MM.1S (cell line): Measurements from ENCODE around the gene PIP.
"Not testable (repeated sequence)": the region's sequence is repeated elsewhere in the genome, so short reads cannot be mapped to it uniquely, and the experiment has no call there.

ENCODE experiments used
- DNase-seq: peaks from one replicate; pipeline ENCODE4 v3.0.0-alpha.2; 2015
- H2AFZ ChIP-seq: fragments of 300-600 bp; sonication (generic); 2 replicates; pipeline ENCODE4 v1.6.0; 2016; ENCODE audit warnings: antibody characterized with exemption, low read length
- H3F3A ChIP-seq: fragments of 300-600 bp; sonication (generic); 2 replicates; pipeline ENCODE4 v1.6.1; 2016; ENCODE audit warnings: mild to moderate bottlenecking, antibody characterized with exemption, low read length, moderate library complexity, mixed read lengths; ENCODE audit not compliant: insufficient read depth
- H3K27ac ChIP-seq: fragments of 300-600 bp; sonication (generic); 2 replicates; pipeline ENCODE4 v1.5.1; 2016; ENCODE audit warnings: mild to moderate bottlenecking, low read length
- H3K27me3 ChIP-seq: fragments of 300-600 bp; sonication (generic); replicated peaks from 2 replicates; pipeline ENCODE4 v1.6.0; 2016; ENCODE audit warnings: low read length; ENCODE audit not compliant: insufficient read depth
- H3K36me3 ChIP-seq: fragments of 300-600 bp; sonication (generic); replicated peaks from 2 replicates; pipeline ENCODE4 v1.6.1; 2016; ENCODE audit warnings: mild to moderate bottlenecking, low read length, mixed read lengths; ENCODE audit not compliant: insufficient read depth
- H3K4me1 ChIP-seq: fragments of 300-600 bp; sonication (generic); 2 replicates; pipeline ENCODE4 v1.6.1; 2016; ENCODE audit warnings: low read length, mixed read lengths
- H3K4me2 ChIP-seq: fragments of 300-600 bp; sonication (generic); 2 replicates; pipeline ENCODE4 v1.6.0; 2016; ENCODE audit warnings: low read depth, low read length
- H3K4me3 ChIP-seq: fragments of 300-600 bp; sonication (generic); 2 replicates; pipeline ENCODE4 v1.5.1; 2016; ENCODE audit warnings: low read length, mixed read lengths
- H3K79me2 ChIP-seq: fragments of 300-600 bp; sonication (generic); 2 replicates; pipeline ENCODE4 v1.6.1; 2016; ENCODE audit warnings: mixed run types, low read length, mixed read lengths
- H3K9ac ChIP-seq: fragments of 300-600 bp; sonication (generic); 2 replicates; pipeline ENCODE4 v1.6.1; 2016; ENCODE audit warnings: low read length, mixed read lengths
- H3K9me2 ChIP-seq: fragments of 300-600 bp; sonication (generic); replicated peaks from 2 replicates; pipeline ENCODE4 v1.6.1; 2016; ENCODE audit warnings: mild to moderate bottlenecking, low read length, mixed read lengths; ENCODE audit not compliant: insufficient read depth
- H3K9me3 ChIP-seq: fragments of 300-600 bp; sonication (generic); replicated peaks from 2 replicates; pipeline ENCODE4 v1.6.1; 2016; ENCODE audit warnings: mild to moderate bottlenecking, low read length, mixed read lengths; ENCODE audit not compliant: insufficient read depth
- H4K20me1 ChIP-seq: fragments of 300-600 bp; sonication (generic); 2 replicates; pipeline ENCODE4 v1.6.1; 2016; ENCODE audit warnings: mild to moderate bottlenecking, low read length, moderate library complexity, mixed read lengths; ENCODE audit not compliant: insufficient read depth
- EZH2 ChIP-seq: fragments of 300-600 bp; sonication (generic); optimal IDR thresholded peaks from 2 replicates; pipeline ENCODE3; 2017; ENCODE audit warnings: low read depth, mild to moderate bottlenecking, antibody characterized with exemption, low read length, mixed read lengths
- EZH2phosphoT487 ChIP-seq: fragments of 300-600 bp; sonication (generic); IDR thresholded peaks from 2 replicates; pipeline ENCODE4 v1.6.1; 2018; ENCODE audit warnings: antibody characterized with exemption, low read length
- TF ChIP-seq, protein P1 (sequence below): fragments of 300-600 bp; sonication (generic); IDR thresholded peaks from 2 replicates; pipeline ENCODE4 v1.5.1; 2016; ENCODE audit warnings: antibody characterized with exemption, low read length, mixed read lengths

The PIP gene

DNA sequence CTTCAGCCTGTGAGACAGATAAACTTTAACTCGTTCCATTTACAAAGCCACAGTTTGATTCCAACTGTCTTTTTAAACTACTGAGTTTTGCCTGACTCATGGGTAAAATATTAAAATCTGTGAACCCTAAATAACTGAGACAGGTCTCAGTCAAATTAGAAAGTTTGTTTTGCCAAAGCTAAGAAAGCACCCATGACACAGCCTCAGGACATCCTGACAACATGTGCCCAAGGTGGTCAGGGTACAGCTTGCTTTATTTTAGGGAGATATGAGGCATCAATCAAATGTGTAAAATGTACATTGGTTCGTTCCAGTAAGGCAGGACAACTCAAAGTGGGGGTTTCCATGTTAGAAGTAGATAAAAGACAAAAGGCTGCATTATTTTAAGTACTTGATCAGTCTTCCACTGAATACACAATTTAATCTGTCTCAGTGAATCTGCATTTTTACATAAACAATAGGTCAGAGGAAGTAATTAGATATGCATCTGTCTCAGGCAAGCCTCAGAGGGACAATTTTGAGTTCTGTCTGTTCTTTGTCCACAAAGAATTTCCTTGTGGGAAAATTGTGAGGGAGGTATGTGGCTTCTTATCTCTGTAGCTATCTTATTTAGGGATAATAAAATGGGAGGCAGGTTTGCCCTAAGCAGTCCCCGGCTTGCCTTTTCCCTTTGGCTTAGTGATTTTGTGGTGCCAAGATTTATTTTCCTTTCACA is 11.0 kb upstream of the PIP start:
- no peak overlapping the region for H3K9ac ChIP-seq
- no peaks in the 10 kb centered on the region for H4K20me1 ChIP-seq
- no peaks in the 10 kb centered on the region for H3K9me3 ChIP-seq
- no peak overlapping the region for H3K27ac ChIP-seq
- H3F3A ChIP-seq: no peaks in the 10 kb centered on the region
- no peaks in the 10 kb centered on the region for H3K36me3 ChIP-seq
- no peak overlapping the region for H3K4me2 ChIP-seq
- no peak for TF ChIP-seq EZH2
- no peak for TF ChIP-seq EZH2phosphoT487
- TF ChIP-seq, protein P1, sequence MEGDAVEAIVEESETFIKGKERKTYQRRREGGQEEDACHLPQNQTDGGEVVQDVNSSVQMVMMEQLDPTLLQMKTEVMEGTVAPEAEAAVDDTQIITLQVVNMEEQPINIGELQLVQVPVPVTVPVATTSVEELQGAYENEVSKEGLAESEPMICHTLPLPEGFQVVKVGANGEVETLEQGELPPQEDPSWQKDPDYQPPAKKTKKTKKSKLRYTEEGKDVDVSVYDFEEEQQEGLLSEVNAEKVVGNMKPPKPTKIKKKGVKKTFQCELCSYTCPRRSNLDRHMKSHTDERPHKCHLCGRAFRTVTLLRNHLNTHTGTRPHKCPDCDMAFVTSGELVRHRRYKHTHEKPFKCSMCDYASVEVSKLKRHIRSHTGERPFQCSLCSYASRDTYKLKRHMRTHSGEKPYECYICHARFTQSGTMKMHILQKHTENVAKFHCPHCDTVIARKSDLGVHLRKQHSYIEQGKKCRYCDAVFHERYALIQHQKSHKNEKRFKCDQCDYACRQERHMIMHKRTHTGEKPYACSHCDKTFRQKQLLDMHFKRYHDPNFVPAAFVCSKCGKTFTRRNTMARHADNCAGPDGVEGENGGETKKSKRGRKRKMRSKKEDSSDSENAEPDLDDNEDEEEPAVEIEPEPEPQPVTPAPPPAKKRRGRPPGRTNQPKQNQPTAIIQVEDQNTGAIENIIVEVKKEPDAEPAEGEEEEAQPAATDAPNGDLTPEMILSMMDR: no peak
- no peaks in the 10 kb centered on the region for H3K9me2 ChIP-seq
- no peaks in the 10 kb centered on the region for H3K79me2 ChIP-seq
- no peaks in the 10 kb centered on the region for H3K27me3 ChIP-seq
- no peaks in the 10 kb centered on the region for H3K4me1 ChIP-seq
- DNase-seq: no peak
- H3K4me3 ChIP-seq: no peak overlapping the region
- H2AFZ ChIP-seq: no peak overlapping the region

DNA sequence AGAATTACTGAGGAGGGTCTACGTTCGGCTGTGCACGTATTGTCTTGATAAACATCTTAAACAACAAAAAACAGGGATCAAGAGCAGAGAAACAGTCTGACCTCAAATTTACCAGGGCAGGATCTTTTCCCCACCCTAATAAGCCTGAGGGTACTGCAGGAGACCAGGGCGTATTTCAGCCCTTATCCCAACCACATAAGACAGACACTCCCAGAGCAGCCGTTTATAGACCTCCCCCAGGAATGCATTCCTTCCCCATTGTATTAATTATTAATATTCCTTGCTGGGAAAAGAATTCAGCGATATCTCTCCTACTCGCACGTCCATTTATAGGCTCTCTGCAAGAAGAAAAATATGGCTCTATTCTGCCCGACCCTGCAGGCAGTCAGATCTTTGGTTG is 8.6 kb upstream of the PIP start:
- H2AFZ ChIP-seq, H3K4me3 ChIP-seq, H3K79me2 ChIP-seq, H4K20me1 ChIP-seq, H3K9me3 ChIP-seq, H3K36me3 ChIP-seq, H3K9ac ChIP-seq, H3K27ac ChIP-seq, DNase-seq, H3K4me2 ChIP-seq, H3K27me3 ChIP-seq, H3K9me2 ChIP-seq, H3K4me1 ChIP-seq, H3F3A ChIP-seq: not testable (repeated sequence)

DNA sequence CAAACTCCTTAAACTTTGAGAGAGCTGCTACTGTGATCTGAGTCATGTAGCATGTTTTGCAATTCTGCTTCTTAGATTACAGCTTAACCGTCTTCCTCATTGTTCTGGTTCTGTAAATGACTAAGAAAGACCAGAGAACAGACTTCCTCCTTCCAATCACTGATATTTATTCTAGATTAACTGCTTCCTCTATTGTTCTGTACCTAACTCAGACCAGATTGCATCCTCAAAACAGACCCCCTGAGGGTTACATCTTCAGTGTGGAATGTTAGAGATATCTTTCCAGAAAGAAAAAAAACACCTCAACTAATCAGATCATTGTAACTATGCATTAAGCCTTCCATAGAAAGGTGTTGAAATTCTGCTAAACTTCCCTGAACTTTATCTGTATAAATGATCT is 5.7 kb upstream of the PIP start:
- TF ChIP-seq EZH2 (no peak), EZH2phosphoT487 (no peak)
- TF ChIP-seq, protein P1: no peak
- Histone ChIP-seq H4K20me1 (no peaks in the 10 kb centered on the region), H3K4me2 (no peak overlapping the region), H3K27me3 (no peaks in the 10 kb centered on the region), H2AFZ (no peak overlapping the region), H3F3A (no peaks in the 10 kb centered on the region), H3K9me3 (no peaks in the 10 kb centered on the region), H3K79me2 (no peaks in the 10 kb centered on the region), H3K4me1 (no peaks in the 10 kb centered on the region), H3K27ac (no peak overlapping the region), H3K4me3 (no peak overlapping the region), H3K36me3 (no peaks in the 10 kb centered on the region), H3K9me2 (no peaks in the 10 kb centered on the region), H3K9ac (no peak overlapping the region)
- DNase-seq: no peak

DNA sequence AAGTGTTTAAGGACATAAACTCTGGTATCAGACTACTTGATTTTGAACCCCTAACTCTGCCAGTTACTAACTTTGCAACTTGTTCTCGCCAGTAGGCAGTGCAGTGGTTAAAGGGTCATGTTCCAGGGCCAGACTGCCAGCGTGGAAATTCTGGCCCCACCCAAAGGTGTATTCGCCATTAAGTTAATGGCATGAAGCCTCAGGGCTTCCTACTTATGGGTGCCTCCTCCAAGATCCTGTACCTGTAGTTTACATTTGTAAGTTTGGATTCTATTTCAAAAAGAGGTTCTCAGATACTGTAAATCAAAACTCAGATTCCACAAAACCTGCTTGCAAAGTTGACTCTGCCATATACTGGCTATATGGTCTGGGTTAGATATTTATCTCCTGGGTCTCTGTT is 2.8 kb upstream of the PIP start:
- no peaks in the 10 kb centered on the region for H4K20me1 ChIP-seq
- no peaks in the 10 kb centered on the region for H3K4me1 ChIP-seq
- no peak overlapping the region for H2AFZ ChIP-seq
- no peaks in the 10 kb centered on the region for H3K9me2 ChIP-seq
- H3K27me3 ChIP-seq: no peaks in the 10 kb centered on the region
- H3K9ac ChIP-seq: no peak overlapping the region
- H3K36me3 ChIP-seq: no peaks in the 10 kb centered on the region
- H3K9me3 ChIP-seq: no peaks in the 10 kb centered on the region
- H3K4me3 ChIP-seq: no peak overlapping the region
- H3F3A ChIP-seq: no peaks in the 10 kb centered on the region
- H3K79me2 ChIP-seq: no peaks in the 10 kb centered on the region
- no peak overlapping the region for H3K4me2 ChIP-seq
- no peak overlapping the region for H3K27ac ChIP-seq
- DNase-seq: no peak
- TF ChIP-seq, protein P1: no peak
- TF ChIP-seq EZH2phosphoT487: no peak
- no peak for TF ChIP-seq EZH2
